Smooth muscle cell (in vitro differentiated cells): ENCODE results near the gene DNAI4. TPM values are rescaled to one million over a fixed set of nuclear protein-coding genes. Genes with fewer than 3 reads are reported as not detected.
"Not testable (repeated sequence)": the region's sequence is repeated elsewhere in the genome, so short reads cannot be mapped to it uniquely, and the experiment has no call there.

ENCODE experiments used
- DNase-seq: peaks from one replicate; lab custom pipeline; 2025; ENCODE audit not compliant: unreplicated experiment; lab: John Stamatoyannopoulos, UW
- H2AFZ ChIP-seq: fragments of 200-600 bp; sonication (generic); 2 replicates; pipeline ENCODE4 v1.6.0; 2016; ENCODE audit warnings: antibody characterized with exemption, low read depth, mild to moderate bottlenecking
- H3F3A ChIP-seq: fragments of 200-600 bp; sonication (generic); 2 replicates; pipeline ENCODE4 v1.6.0; 2017; ENCODE audit warnings: antibody characterized with exemption, low read depth
- H3K27ac ChIP-seq: fragments of 200-600 bp; sonication (generic); 2 replicates; pipeline ENCODE4 v1.5.1; 2016; ENCODE audit warnings: low read depth, mild to moderate bottlenecking
- H3K27me3 ChIP-seq: fragments of 200-600 bp; sonication (generic); 2 replicates; pipeline ENCODE4 v1.6.1; 2016; ENCODE audit warnings: low read depth, mild to moderate bottlenecking
- H3K36me3 ChIP-seq: fragments of 200-600 bp; sonication (generic); 2 replicates; pipeline ENCODE4 v1.5.1; 2016; ENCODE audit warnings: low read depth
- H3K4me1 ChIP-seq: fragments of 200-600 bp; sonication (generic); 2 replicates; pipeline ENCODE4 v1.5.1; 2016; ENCODE audit warnings: low read depth
- H3K4me2 ChIP-seq: fragments of 200-600 bp; sonication (generic); 2 replicates; pipeline ENCODE4 v1.6.0; 2016; ENCODE audit warnings: mild to moderate bottlenecking
- H3K4me3 ChIP-seq: fragments of 200-600 bp; sonication (generic); 2 replicates; pipeline ENCODE4 v1.5.1; 2016; ENCODE audit warnings: mild to moderate bottlenecking
- H3K79me2 ChIP-seq: fragments of 200-600 bp; sonication (generic); 2 replicates; pipeline ENCODE4 v1.6.0; 2016; ENCODE audit warnings: low read depth, mild to moderate bottlenecking
- H3K9ac ChIP-seq: fragments of 200-600 bp; sonication (generic); 2 replicates; pipeline ENCODE4 v1.6.0; 2016; ENCODE audit warnings: low read depth
- H3K9me3 ChIP-seq: fragments of 200-600 bp; sonication (generic); replicated peaks from 2 replicates; pipeline ENCODE4 v1.5.1; 2016; ENCODE audit warnings: low read depth
- H4K20me1 ChIP-seq: fragments of 200-600 bp; sonication (generic); 2 replicates; pipeline ENCODE4 v1.6.0; 2016; ENCODE audit warnings: low read depth
- WGBS: methylation state at CpG from one replicate; pipeline ENCODE4 v1.1.7; 2016; ENCODE audit warnings: low lambda C conversion rate; 5-methylcytosine and 5-hydroxymethylcytosine counted together
- polyA plus RNA-seq: library from polyadenylated mRNA; unstranded; fragments of >200 nt; fragmentation: Nextera tagmentation; extraction: Ambion mirVana; gene quantifications from 2 replicates; pipeline ENCODE4 v1.2.1, GENCODE V29; 2016
- total RNA-seq: library from RNA; depleted of rRNA; stranded (reverse); fragments of >200 nt; gene quantifications from 2 replicates; pipeline ENCODE4 v1.2.3, GENCODE V29; 2014
- TF ChIP-seq, protein P1 (sequence below): fragments of 200-600 bp; sonication (generic); IDR thresholded peaks from 2 replicates; pipeline ENCODE4 v1.5.1; 2017; ENCODE audit warnings: borderline replicate concordance, mild to moderate bottlenecking, antibody characterized with exemption; ENCODE audit not compliant: insufficient read depth, poor library complexity, severe bottlenecking

The DNAI4 gene
- total and polyA plus RNA-seq, 2 experiments from 2014 or later, result 0.63 to 2.2 TPM

DNA sequence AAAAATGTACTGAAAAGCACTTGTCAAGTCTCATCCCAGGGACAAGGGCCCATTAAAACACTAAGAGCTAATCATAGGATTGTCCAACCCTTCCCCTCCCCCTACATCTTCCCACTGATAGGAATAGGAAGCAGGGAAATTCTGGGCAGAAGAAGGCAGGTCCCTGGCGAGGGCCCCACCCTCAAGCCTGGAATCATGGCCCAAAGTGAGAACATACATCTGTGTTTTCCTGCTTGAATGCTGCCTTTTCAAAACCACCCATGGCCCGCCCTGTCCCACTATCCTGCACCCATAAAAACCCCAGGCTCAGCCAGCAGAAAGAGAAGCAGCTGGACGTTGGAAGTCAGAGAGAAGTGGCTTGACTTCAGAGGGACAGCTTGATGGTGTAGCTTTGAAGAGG, 4.8 kb downstream of the DNAI4 start:
- H3K9ac ChIP-seq, result no peak overlapping the region
- WGBS, result 86% methylated on average over 3 of the region's 3 CpGs
- H3K4me2 ChIP-seq, result no peak overlapping the region
- no peaks in the 10 kb centered on the region for H3K27me3 ChIP-seq
- peaks cover 28% of the 10 kb centered on the region for H3K79me2 ChIP-seq
- TF ChIP-seq, protein P1, sequence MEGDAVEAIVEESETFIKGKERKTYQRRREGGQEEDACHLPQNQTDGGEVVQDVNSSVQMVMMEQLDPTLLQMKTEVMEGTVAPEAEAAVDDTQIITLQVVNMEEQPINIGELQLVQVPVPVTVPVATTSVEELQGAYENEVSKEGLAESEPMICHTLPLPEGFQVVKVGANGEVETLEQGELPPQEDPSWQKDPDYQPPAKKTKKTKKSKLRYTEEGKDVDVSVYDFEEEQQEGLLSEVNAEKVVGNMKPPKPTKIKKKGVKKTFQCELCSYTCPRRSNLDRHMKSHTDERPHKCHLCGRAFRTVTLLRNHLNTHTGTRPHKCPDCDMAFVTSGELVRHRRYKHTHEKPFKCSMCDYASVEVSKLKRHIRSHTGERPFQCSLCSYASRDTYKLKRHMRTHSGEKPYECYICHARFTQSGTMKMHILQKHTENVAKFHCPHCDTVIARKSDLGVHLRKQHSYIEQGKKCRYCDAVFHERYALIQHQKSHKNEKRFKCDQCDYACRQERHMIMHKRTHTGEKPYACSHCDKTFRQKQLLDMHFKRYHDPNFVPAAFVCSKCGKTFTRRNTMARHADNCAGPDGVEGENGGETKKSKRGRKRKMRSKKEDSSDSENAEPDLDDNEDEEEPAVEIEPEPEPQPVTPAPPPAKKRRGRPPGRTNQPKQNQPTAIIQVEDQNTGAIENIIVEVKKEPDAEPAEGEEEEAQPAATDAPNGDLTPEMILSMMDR, result no peak
- no peaks in the 10 kb centered on the region for H3K36me3 ChIP-seq
- peaks cover 16% of the 10 kb centered on the region for H3K4me1 ChIP-seq
- no peak overlapping the region for H2AFZ ChIP-seq
- no peak for DNase-seq
- H3F3A ChIP-seq, result no peaks in the 10 kb centered on the region
- H3K27ac ChIP-seq, result no peak overlapping the region
- no peaks in the 10 kb centered on the region for H3K9me3 ChIP-seq
- no peaks in the 10 kb centered on the region for H4K20me1 ChIP-seq
- no peak overlapping the region for H3K4me3 ChIP-seq

DNA sequence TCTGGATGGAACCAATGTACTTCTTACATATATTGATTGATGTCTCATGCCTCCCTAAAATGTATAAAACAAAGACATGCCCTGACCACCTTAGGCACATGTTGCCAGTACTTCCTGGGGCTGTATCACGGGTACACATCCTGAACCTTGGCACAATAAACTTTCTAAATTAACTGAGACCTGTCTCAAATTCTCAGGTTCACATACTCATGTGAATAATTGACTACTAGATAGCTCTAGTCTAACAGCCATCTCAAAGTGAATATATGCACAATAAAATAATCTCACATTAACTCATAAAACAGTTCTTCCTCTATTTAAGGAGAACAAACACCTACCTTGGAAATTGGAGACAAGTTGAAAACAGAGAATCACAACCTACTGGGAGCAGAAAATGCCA, 5.6 kb downstream of the DNAI4 start:
- H3K9me3 ChIP-seq, result no peaks in the 10 kb centered on the region
- H3K4me3 ChIP-seq, result no peak overlapping the region
- H3K27ac ChIP-seq, result no peak overlapping the region
- H2AFZ ChIP-seq, result no peak overlapping the region
- 100% methylated on average over 1 of the region's 1 CpG for WGBS
- no peaks in the 10 kb centered on the region for H3K36me3 ChIP-seq
- no peaks in the 10 kb centered on the region for H3F3A ChIP-seq
- peaks cover 24% of the 10 kb centered on the region for H3K79me2 ChIP-seq
- peaks cover 16% of the 10 kb centered on the region for H3K4me1 ChIP-seq
- H3K9ac ChIP-seq, result no peak overlapping the region
- H4K20me1 ChIP-seq, result no peaks in the 10 kb centered on the region
- DNase-seq, result no peak
- TF ChIP-seq, protein P1, result no peak
- no peak overlapping the region for H3K4me2 ChIP-seq
- no peaks in the 10 kb centered on the region for H3K27me3 ChIP-seq

DNA sequence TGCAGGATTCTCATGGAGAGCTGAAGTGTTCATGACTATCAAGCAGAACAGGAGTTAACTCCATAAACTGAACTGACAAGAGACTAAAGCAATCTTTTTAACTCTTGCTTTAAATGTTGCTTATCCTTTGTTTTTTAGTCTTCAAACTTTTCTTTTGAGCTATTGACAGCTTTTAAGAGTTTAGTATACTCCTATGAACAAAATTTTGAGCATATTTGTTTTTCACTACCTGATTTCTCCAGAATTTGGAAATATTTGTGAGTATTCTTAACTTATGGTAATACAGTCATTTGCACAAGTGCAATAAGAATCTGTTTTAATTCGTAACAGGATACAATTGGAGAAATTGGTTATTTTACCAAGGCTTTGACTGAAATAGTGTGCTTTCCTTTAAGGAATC, 7.2 kb downstream of the DNAI4 start:
- WGBS, result 100% methylated on average over 1 of the region's 1 CpG
- Histone ChIP-seq H3K9me3 (no peaks in the 10 kb centered on the region), H3K27ac (no peak overlapping the region), H3K9ac (no peak overlapping the region), H3K36me3 (no peaks in the 10 kb centered on the region), H2AFZ (no peak overlapping the region), H3K4me1 (peaks cover 5% of the 10 kb centered on the region), H3F3A (no peaks in the 10 kb centered on the region), H3K4me3 (no peak overlapping the region), H3K27me3 (no peaks in the 10 kb centered on the region), H4K20me1 (no peaks in the 10 kb centered on the region), H3K79me2 (peaks cover 8% of the 10 kb centered on the region), H3K4me2 (no peak overlapping the region)
- DNase-seq, result no peak
- TF ChIP-seq, protein P1, result no peak

DNA sequence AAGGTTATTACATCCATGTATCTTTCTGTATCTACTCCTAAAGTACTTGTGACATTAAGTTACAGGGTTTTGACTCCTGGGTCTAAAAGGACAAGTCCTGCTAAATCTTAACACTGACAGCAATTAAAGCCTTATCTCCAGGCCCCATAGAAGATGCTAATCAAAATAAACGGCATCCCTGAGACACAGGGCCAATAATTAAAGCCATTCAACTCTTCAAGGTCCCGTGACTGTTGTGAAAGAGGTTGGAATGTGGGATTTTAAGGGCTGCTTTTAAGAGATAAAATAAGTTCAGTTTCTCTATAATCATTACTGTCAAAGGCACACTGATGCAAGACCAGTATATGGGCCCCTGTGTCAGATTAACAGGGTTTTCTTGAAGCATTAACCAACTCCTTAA, 8.3 kb downstream of the DNAI4 start:
- Histone ChIP-seq H3K9ac (no peak overlapping the region), H3K36me3 (no peaks in the 10 kb centered on the region), H3K27me3 (no peaks in the 10 kb centered on the region), H3K27ac (no peak overlapping the region), H2AFZ (no peak overlapping the region), H3K4me1 (peaks cover 5% of the 10 kb centered on the region), H4K20me1 (no peaks in the 10 kb centered on the region), H3F3A (no peaks in the 10 kb centered on the region), H3K4me3 (no peak overlapping the region), H3K79me2 (peaks cover 4% of the 10 kb centered on the region), H3K9me3 (no peaks in the 10 kb centered on the region), H3K4me2 (no peak overlapping the region)
- TF ChIP-seq, protein P1, result no peak
- 7% methylated on average over 2 of the region's 2 CpGs for WGBS
- no peak for DNase-seq

DNA sequence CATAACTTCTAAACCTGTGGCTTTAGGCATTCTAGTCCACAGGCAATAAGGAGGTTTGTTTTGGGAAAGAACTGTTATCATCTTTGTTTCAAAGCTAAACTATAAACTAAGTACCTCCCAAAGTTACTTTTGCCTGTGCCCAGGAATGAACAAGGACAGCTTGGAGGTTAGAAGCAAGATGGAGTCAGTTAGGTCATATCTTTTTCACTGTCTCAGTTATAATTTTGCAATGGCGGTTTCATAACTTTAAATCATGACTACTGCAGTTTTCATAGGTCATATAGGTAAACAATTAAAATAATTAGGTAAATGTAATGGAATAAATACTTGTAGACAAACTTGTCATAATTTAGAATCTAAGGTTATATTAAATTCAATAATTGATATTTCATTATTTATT, 9.5 kb downstream of the DNAI4 start:
- not testable (repeated sequence) for H4K20me1 ChIP-seq, H3K27ac ChIP-seq, H2AFZ ChIP-seq, H3K9ac ChIP-seq, H3K4me1 ChIP-seq, H3K4me3 ChIP-seq, H3K9me3 ChIP-seq, H3K4me2 ChIP-seq, DNase-seq, H3F3A ChIP-seq, H3K36me3 ChIP-seq, H3K27me3 ChIP-seq, H3K79me2 ChIP-seq
- WGBS, result 100% methylated on average over 1 of the region's 1 CpG
